Peyer's patch (tissue), 4 donors: ENCODE measurements around the gene FNDC3A.

Experiments used
- POLR2A ChIP-seq, 2 donors: fragments of 450-650 bp; IDR thresholded peaks; one replicate each; pipeline ENCODE4 v1.5.1; 2017; ENCODE audit warnings: antibody characterized with exemption in 2 of 2, mild to moderate bottlenecking in 2 of 2, moderate library complexity in 2 of 2
- TF ChIP-seq, protein P1 (sequence below), 6 experiments: fragments of 450-650 bp in 4 of 6; fragments of 200-600 bp in 2 of 6; sonication (generic) in 1 of 6; IDR thresholded peaks; one replicate each; pipeline ENCODE4 v1.5.1; 2017 to 2019; ENCODE audit warnings: antibody characterized with exemption in 6 of 6, mild to moderate bottlenecking in 3 of 6, moderate library complexity in 1 of 6

DNA sequence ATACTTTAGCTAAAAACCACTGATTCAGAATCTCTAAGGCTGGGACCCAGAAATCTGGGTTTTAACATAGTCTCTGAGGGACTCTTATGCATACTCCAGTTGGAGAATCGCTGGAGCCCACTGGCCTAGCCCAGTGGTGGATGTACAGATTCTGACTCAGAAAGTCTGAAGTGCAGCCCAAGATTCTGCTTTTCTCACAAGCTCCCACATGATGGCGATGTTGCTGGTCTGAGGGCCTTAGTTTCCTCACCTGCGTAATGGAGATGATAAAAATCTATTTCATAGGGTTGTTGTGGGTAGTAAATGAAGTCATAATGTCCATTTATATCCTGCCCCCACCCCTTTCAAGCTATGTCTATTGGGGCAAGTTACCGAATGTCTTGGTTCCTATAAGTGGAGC lies 264.3 kb downstream of the FNDC3A start:
- TF ChIP-seq POLR2A (IDR thresholded peaks at IDR 0.05): no peak
- TF ChIP-seq, protein P1, sequence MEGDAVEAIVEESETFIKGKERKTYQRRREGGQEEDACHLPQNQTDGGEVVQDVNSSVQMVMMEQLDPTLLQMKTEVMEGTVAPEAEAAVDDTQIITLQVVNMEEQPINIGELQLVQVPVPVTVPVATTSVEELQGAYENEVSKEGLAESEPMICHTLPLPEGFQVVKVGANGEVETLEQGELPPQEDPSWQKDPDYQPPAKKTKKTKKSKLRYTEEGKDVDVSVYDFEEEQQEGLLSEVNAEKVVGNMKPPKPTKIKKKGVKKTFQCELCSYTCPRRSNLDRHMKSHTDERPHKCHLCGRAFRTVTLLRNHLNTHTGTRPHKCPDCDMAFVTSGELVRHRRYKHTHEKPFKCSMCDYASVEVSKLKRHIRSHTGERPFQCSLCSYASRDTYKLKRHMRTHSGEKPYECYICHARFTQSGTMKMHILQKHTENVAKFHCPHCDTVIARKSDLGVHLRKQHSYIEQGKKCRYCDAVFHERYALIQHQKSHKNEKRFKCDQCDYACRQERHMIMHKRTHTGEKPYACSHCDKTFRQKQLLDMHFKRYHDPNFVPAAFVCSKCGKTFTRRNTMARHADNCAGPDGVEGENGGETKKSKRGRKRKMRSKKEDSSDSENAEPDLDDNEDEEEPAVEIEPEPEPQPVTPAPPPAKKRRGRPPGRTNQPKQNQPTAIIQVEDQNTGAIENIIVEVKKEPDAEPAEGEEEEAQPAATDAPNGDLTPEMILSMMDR (IDR thresholded peaks at IDR 0.05): peak in 4 of 6 experiments; percentile 45 to 63 (median 59)
